H9 (cell line): ENCODE data around the gene ACYP2. TPM values are rescaled to one million over a fixed set of nuclear protein-coding genes. Genes with fewer than 3 reads are reported as not detected.

Experiments used
- DNase-seq: peaks from one replicate; pipeline ENCODE4 v3.0.0-alpha.2; 2017
- H2AFZ ChIP-seq: one replicate; pipeline ENCODE4 v1.6.1; 2013; ENCODE audit warnings: mild to moderate bottlenecking, low read length, control low read depth, moderate library complexity
- H2AK5ac ChIP-seq: 2 replicates; pipeline ENCODE4 v1.6.1; 2013; ENCODE audit warnings: low read length, control low read depth, mixed read lengths; ENCODE audit not compliant: insufficient read length
- H2BK120ac ChIP-seq: one replicate; pipeline ENCODE4 v1.6.1; 2013; ENCODE audit warnings: low read depth, mild to moderate bottlenecking, low read length, control low read depth, inconsistent platforms; ENCODE audit not compliant: poor library complexity, severe bottlenecking
- H2BK12ac ChIP-seq: 2 replicates; pipeline ENCODE4 v1.6.1; 2013; ENCODE audit warnings: low read length, control low read depth, mixed read lengths, low read depth; ENCODE audit not compliant: insufficient read length
- H2BK15ac ChIP-seq: 2 replicates; pipeline ENCODE4 v1.6.1; 2013; ENCODE audit warnings: low read depth, low read length, control low read depth
- H2BK20ac ChIP-seq: one replicate; pipeline ENCODE4 v1.6.1; 2013; ENCODE audit warnings: low read depth, mild to moderate bottlenecking, low read length, control low read depth, inconsistent platforms; ENCODE audit not compliant: poor library complexity, severe bottlenecking
- H2BK5ac ChIP-seq: 2 replicates; pipeline ENCODE4 v1.6.1; 2013; ENCODE audit warnings: low read length, control low read depth, mixed read lengths; ENCODE audit not compliant: insufficient read length
- H3K14ac ChIP-seq: 2 replicates; pipeline ENCODE4 v1.6.1; 2013; ENCODE audit warnings: low read length, control low read depth; ENCODE audit not compliant: insufficient read depth
- H3K18ac ChIP-seq: 2 replicates; pipeline ENCODE4 v1.6.1; 2013; ENCODE audit warnings: low read depth, mild to moderate bottlenecking, mixed read lengths, low read length, control low read depth; ENCODE audit not compliant: insufficient read length
- H3K23ac ChIP-seq: 2 replicates; pipeline ENCODE4 v1.6.1; 2013; ENCODE audit warnings: low read length, control low read depth, mixed read lengths, low read depth; ENCODE audit not compliant: insufficient read length
- H3K23me2 ChIP-seq: 2 replicates; pipeline ENCODE4 v1.6.1; 2013; ENCODE audit warnings: low read depth, mild to moderate bottlenecking, mixed read lengths, low read length, control low read depth; ENCODE audit not compliant: insufficient read length, poor library complexity, severe bottlenecking
- H3K27ac ChIP-seq: 2 replicates; pipeline ENCODE4 v1.5.1; 2013; ENCODE audit warnings: low read length, control low read depth, mixed read lengths, low read depth; ENCODE audit not compliant: insufficient read length
- H3K27me3 ChIP-seq: 2 replicates; pipeline ENCODE4 v1.6.1; 2013; ENCODE audit warnings: low read length, control low read depth, inconsistent platforms; ENCODE audit not compliant: insufficient read depth
- H3K4ac ChIP-seq: 2 replicates; pipeline ENCODE4 v1.6.1; 2013; ENCODE audit warnings: low read depth, mild to moderate bottlenecking, control low read depth, inconsistent platforms, low read length, moderate library complexity
- H3K4me1 ChIP-seq: 2 replicates; pipeline ENCODE4 v1.6.1; 2013; ENCODE audit warnings: low read length, control low read depth, inconsistent platforms; ENCODE audit not compliant: insufficient read depth
- H3K4me2 ChIP-seq: 2 replicates; pipeline ENCODE4 v1.6.1; 2013; ENCODE audit warnings: low read length, control low read depth, mixed read lengths; ENCODE audit not compliant: insufficient read length, insufficient read depth
- H3K56ac ChIP-seq: 2 replicates; pipeline ENCODE4 v1.6.1; 2013; ENCODE audit warnings: low read depth, mild to moderate bottlenecking, mixed read lengths, low read length, control low read depth; ENCODE audit not compliant: insufficient read length
- H3K79me1 ChIP-seq: 2 replicates; pipeline ENCODE4 v1.6.1; 2013; ENCODE audit warnings: low read depth, mild to moderate bottlenecking, moderate library complexity, low read length, control low read depth, inconsistent platforms; ENCODE audit not compliant: insufficient read depth, poor library complexity, severe bottlenecking
- H3K79me2 ChIP-seq: 2 replicates; pipeline ENCODE4 v1.6.1; 2013; ENCODE audit warnings: low read length, control low read depth, inconsistent platforms; ENCODE audit not compliant: insufficient read depth
- H3K9ac ChIP-seq: 2 replicates; pipeline ENCODE4 v1.6.1; 2013; ENCODE audit warnings: low read length, control low read depth, mixed read lengths; ENCODE audit not compliant: insufficient read length; ENCODE audit errors: extremely low read depth
- H3K9me3 ChIP-seq: one replicate; pipeline ENCODE4 v1.6.1; 2013; ENCODE audit warnings: low read depth, low read length, inconsistent platforms; ENCODE audit not compliant: control insufficient read depth
- H3T11ph ChIP-seq: one replicate; pipeline ENCODE4 v1.6.1; 2013; ENCODE audit warnings: mild to moderate bottlenecking, low read length, control low read depth, inconsistent platforms
- H4K20me1 ChIP-seq: one replicate; pipeline ENCODE4 v1.6.1; 2013; ENCODE audit not compliant: control insufficient read depth, insufficient read length, insufficient read depth
- H4K5ac ChIP-seq: 2 replicates; pipeline ENCODE4 v1.6.1; 2013; ENCODE audit warnings: low read depth, mild to moderate bottlenecking, mixed read lengths, low read length, control low read depth; ENCODE audit not compliant: insufficient read length
- H4K8ac ChIP-seq: replicated peaks from 2 replicates; pipeline ENCODE4 v1.6.1; 2013; ENCODE audit warnings: low read length, control low read depth, mixed read lengths, low read depth; ENCODE audit not compliant: insufficient read length
- H4K91ac ChIP-seq: 2 replicates; pipeline ENCODE4 v1.6.1; 2013; ENCODE audit warnings: low read depth, mild to moderate bottlenecking, moderate library complexity, mixed read lengths, low read length, control low read depth; ENCODE audit not compliant: insufficient read length
- H3K27ac Mint-ChIP-seq, 3 experiments: 2 replicates in 2 of 3; 3 replicates in 1 of 3; pipeline ENCODE4 v1.8.0; 2020 to 2021; ENCODE audit warnings: mixed read lengths in 3 of 3, mild to moderate bottlenecking in 1 of 3, moderate library complexity in 1 of 3
- H3K27me3 Mint-ChIP-seq: 2 replicates; pipeline ENCODE4 v1.8.0; 2021; ENCODE audit warnings: low read depth, mild to moderate bottlenecking, moderate library complexity, mixed read lengths
- H3K36me3 Mint-ChIP-seq, 3 experiments: 2 replicates in 2 of 3; 3 replicates in 1 of 3; pipeline ENCODE4 v1.8.0; 2020 to 2021; ENCODE audit warnings: low read depth in 3 of 3, mixed read lengths in 3 of 3; ENCODE audit not compliant: insufficient read depth in 1 of 3
- H3K4me1 Mint-ChIP-seq, 2 experiments: 2 replicates each; pipeline ENCODE4 v1.8.0; 2020; ENCODE audit warnings: mixed read lengths in 2 of 2
- H3K4me3 Mint-ChIP-seq, 2 experiments: 2 replicates in 1 of 2; 3 replicates in 1 of 2; pipeline ENCODE4 v1.8.0; 2020 to 2021; ENCODE audit warnings: mild to moderate bottlenecking in 2 of 2, mixed read lengths in 2 of 2, moderate library complexity in 1 of 2
- H3K9me3 Mint-ChIP-seq, 2 experiments: 2 replicates in 1 of 2; 3 replicates in 1 of 2; pipeline ENCODE4 v1.8.0; 2020; ENCODE audit warnings: mild to moderate bottlenecking in 2 of 2, mixed read lengths in 2 of 2, moderate library complexity in 1 of 2
- WGBS: extraction: QIAGEN DNeasy Blood & Tissue Kit; methylation state at CpG from one replicate; pipeline ENCODE4 v1.1.7; 2013; ENCODE audit warnings: missing lambda C conversion rate, low lambda C conversion rate, mixed read lengths; ENCODE audit not compliant: insufficient read length; ENCODE audit errors: extremely low coverage; 5-methylcytosine and 5-hydroxymethylcytosine counted together
- total RNA-seq: library from RNA; stranded (reverse); gene quantifications from 2 replicates; pipeline ENCODE4 v1.2.1, GENCODE V29; 2021
- TF ChIP-seq, protein P1 (sequence below): fragments of 200-600 bp; sonication (generic); conservative IDR thresholded peaks from 3 replicates; pipeline ENCODE4 v1.8.0; 2021; ENCODE audit warnings: antibody characterized with exemption, mild to moderate bottlenecking

The ACYP2 gene
- total RNA-seq, 1 experiment from 2014 or later, result 3.2 TPM

DNA sequence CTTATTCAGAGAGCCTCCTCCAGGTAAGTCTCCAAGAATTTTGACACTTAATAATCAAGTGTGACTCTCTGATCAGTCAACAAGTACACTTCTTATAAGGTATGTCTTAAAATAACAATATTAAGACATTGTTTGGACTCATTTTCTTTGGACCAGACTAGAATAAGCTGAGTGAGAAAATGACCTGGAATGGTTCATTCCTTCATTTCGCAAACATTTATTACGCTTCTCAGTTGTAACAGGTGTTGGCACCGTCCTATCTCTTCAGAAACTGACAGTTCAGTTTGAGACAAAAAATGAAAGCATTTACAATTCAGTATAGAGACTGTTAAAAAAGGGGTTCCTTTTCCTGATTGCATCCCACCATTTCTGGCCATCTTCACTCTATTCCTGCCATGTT, 94.0 kb downstream of the ACYP2 start:
- H3K23me2 ChIP-seq, result no peaks in the 10 kb centered on the region
- H2AK5ac ChIP-seq, result no peak overlapping the region
- Mint-ChIP-seq H3K36me3 (0 out of 7 replicates have a peak, but pooled peaks cover 0 to 5% (median 3%) of the 10 kb centered on the region in 3 experiments), H3K27ac (no peak overlapping the region), H3K4me1 (peaks cover 3 to 4% of the 10 kb centered on the region in 2 experiments; a peak in 1 of 4 replicates), H3K27me3 (no peaks in the 10 kb centered on the region), H3K4me3 (no peak overlapping the region), H3K9me3 (peaks cover 4 to 5% of the 10 kb centered on the region in 2 experiments; a peak in 3 of 5 replicates)
- H3T11ph ChIP-seq, result no peak overlapping the region
- DNase-seq, result no peak
- H2BK15ac ChIP-seq, result no peak overlapping the region
- H3K27me3 ChIP-seq, result no peaks in the 10 kb centered on the region
- no peak overlapping the region for H3K4ac ChIP-seq
- H3K79me2 ChIP-seq, result no peaks in the 10 kb centered on the region
- H4K20me1 ChIP-seq, result no peaks in the 10 kb centered on the region
- no peak overlapping the region for H2BK20ac ChIP-seq
- H2AFZ ChIP-seq, result no peak overlapping the region
- H3K56ac ChIP-seq, result no peak overlapping the region
- no peak overlapping the region for H3K14ac ChIP-seq
- no peaks in the 10 kb centered on the region for H3K9me3 ChIP-seq
- no peak overlapping the region for H3K9ac ChIP-seq
- TF ChIP-seq, protein P1, sequence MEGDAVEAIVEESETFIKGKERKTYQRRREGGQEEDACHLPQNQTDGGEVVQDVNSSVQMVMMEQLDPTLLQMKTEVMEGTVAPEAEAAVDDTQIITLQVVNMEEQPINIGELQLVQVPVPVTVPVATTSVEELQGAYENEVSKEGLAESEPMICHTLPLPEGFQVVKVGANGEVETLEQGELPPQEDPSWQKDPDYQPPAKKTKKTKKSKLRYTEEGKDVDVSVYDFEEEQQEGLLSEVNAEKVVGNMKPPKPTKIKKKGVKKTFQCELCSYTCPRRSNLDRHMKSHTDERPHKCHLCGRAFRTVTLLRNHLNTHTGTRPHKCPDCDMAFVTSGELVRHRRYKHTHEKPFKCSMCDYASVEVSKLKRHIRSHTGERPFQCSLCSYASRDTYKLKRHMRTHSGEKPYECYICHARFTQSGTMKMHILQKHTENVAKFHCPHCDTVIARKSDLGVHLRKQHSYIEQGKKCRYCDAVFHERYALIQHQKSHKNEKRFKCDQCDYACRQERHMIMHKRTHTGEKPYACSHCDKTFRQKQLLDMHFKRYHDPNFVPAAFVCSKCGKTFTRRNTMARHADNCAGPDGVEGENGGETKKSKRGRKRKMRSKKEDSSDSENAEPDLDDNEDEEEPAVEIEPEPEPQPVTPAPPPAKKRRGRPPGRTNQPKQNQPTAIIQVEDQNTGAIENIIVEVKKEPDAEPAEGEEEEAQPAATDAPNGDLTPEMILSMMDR, result no peak
- H3K4me2 ChIP-seq, result no peak overlapping the region
- H4K5ac ChIP-seq, result no peak overlapping the region
- H3K27ac ChIP-seq, result no peak overlapping the region
- no peak overlapping the region for H2BK120ac ChIP-seq
- no peak overlapping the region for H3K18ac ChIP-seq
- H4K8ac ChIP-seq, result no peak overlapping the region
- H4K91ac ChIP-seq, result no peak overlapping the region
- no CpG with 5 or more reads among the region's 3 CpGs for WGBS
- H2BK5ac ChIP-seq, result no peak overlapping the region
- no peaks in the 10 kb centered on the region for H3K79me1 ChIP-seq
- H3K4me1 ChIP-seq, result no peaks in the 10 kb centered on the region; the same call in 1 of the 2 replicates
- no peak overlapping the region for H3K23ac ChIP-seq
- H2BK12ac ChIP-seq, result no peak overlapping the region
